Measurements from ENCODE around the gene ANGPTL4.
"Not testable (repeated sequence)": the region's sequence is repeated elsewhere in the genome, so short reads cannot be mapped to it uniquely, and the experiment has no call there.

ANGPTL4 gene

DNA sequence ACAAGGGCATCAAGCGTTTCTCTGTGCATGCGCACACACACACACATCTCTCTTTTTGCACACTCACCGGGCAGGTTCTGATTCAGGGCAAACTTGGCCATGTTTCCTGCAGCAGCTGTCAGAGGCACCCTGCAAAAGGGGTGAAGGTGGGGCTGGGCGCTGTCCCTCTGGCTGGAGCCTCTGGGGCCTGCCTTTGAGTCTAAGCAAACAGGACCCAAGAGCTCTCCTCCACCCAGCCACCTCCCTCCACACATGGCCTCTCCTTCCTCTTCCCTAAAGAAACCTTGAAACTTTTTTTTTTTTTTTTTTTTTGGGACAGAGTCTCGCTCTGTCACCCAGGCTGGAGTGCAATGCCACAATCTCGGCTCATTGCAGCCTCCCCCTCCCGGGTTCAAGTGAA lies 26.2 kb upstream of the ANGPTL4 start:
- H3K9ac ChIP-seq (ENCODE audit: low read length), result no peak overlapping the region
- H3K27ac ChIP-seq (ENCODE audit: low read depth, low read length), result no peak overlapping the region
- no peaks in the 10 kb centered on the region for H3K27me3 ChIP-seq (ENCODE audit: low read length)
- H2AFZ ChIP-seq (ENCODE audit: low read depth, low read length, severe bottlenecking), result no peak overlapping the region
- H3K36me3 ChIP-seq (ENCODE audit: low read length), result no peaks in the 10 kb centered on the region
- TF ChIP-seq, protein P1, sequence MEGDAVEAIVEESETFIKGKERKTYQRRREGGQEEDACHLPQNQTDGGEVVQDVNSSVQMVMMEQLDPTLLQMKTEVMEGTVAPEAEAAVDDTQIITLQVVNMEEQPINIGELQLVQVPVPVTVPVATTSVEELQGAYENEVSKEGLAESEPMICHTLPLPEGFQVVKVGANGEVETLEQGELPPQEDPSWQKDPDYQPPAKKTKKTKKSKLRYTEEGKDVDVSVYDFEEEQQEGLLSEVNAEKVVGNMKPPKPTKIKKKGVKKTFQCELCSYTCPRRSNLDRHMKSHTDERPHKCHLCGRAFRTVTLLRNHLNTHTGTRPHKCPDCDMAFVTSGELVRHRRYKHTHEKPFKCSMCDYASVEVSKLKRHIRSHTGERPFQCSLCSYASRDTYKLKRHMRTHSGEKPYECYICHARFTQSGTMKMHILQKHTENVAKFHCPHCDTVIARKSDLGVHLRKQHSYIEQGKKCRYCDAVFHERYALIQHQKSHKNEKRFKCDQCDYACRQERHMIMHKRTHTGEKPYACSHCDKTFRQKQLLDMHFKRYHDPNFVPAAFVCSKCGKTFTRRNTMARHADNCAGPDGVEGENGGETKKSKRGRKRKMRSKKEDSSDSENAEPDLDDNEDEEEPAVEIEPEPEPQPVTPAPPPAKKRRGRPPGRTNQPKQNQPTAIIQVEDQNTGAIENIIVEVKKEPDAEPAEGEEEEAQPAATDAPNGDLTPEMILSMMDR (IDR thresholded peaks at IDR 0.05; ENCODE audit: insufficient read depth, low read length, poor library complexity, severe bottlenecking), result no peak
- no peak for TF ChIP-seq EZH2phosphoT487 (conservative IDR thresholded peaks at IDR 0.05; ENCODE audit: low read length)
- H4K20me1 ChIP-seq (ENCODE audit: low read depth, low read length), result no peaks in the 10 kb centered on the region
- no peaks in the 10 kb centered on the region for H3K9me3 ChIP-seq (ENCODE audit: insufficient read depth, low read length)
- no peaks in the 10 kb centered on the region for H3F3A ChIP-seq (ENCODE audit: insufficient read depth)
- H3K4me2 ChIP-seq (ENCODE audit: low read depth, low read length, poor library complexity, severe bottlenecking), result no peak overlapping the region
- no peaks in the 10 kb centered on the region for H3K9me2 ChIP-seq (replicated peaks; ENCODE audit: insufficient read depth, low read length)
- H3K4me3 ChIP-seq (ENCODE audit: insufficient read depth, low read length, poor library complexity, severe bottlenecking), result no peak overlapping the region
- H3K79me2 ChIP-seq (ENCODE audit: insufficient read depth, low read length), result no peaks in the 10 kb centered on the region

GRCh38 chr19:8338835-8339234 lies 25.1 kb upstream of the ANGPTL4 start:
- Histone ChIP-seq H3F3A (ENCODE audit: insufficient read depth) (no peaks in the 10 kb centered on the region), H3K4me3 (ENCODE audit: insufficient read depth, low read length, poor library complexity, severe bottlenecking) (no peak overlapping the region), H3K9me2 (replicated peaks; ENCODE audit: insufficient read depth, low read length) (no peaks in the 10 kb centered on the region), H3K36me3 (ENCODE audit: low read length) (no peaks in the 10 kb centered on the region), H3K27me3 (ENCODE audit: low read length) (no peaks in the 10 kb centered on the region), H3K27ac (ENCODE audit: low read depth, low read length) (no peak overlapping the region), H4K20me1 (ENCODE audit: low read depth, low read length) (no peaks in the 10 kb centered on the region), H3K9me3 (ENCODE audit: insufficient read depth, low read length) (no peaks in the 10 kb centered on the region), H3K9ac (ENCODE audit: low read length) (no peak overlapping the region), H2AFZ (ENCODE audit: low read depth, low read length, severe bottlenecking) (no peak overlapping the region), H3K4me2 (ENCODE audit: low read depth, low read length, poor library complexity, severe bottlenecking) (no peak overlapping the region), H3K79me2 (ENCODE audit: insufficient read depth, low read length) (no peaks in the 10 kb centered on the region)
- TF ChIP-seq, protein P1 (IDR thresholded peaks at IDR 0.05; ENCODE audit: insufficient read depth, low read length, poor library complexity, severe bottlenecking), result no peak
- TF ChIP-seq EZH2phosphoT487 (conservative IDR thresholded peaks at IDR 0.05; ENCODE audit: low read length), result no peak

GRCh38 chr19:8340341-8341096 lies 23.4 kb upstream of the ANGPTL4 start:
- Histone ChIP-seq H3K79me2 (ENCODE audit: insufficient read depth, low read length) (no peaks in the 10 kb centered on the region), H3K9me3 (ENCODE audit: insufficient read depth, low read length) (no peaks in the 10 kb centered on the region), H2AFZ (ENCODE audit: low read depth, low read length, severe bottlenecking) (no peak overlapping the region), H3K4me2 (ENCODE audit: low read depth, low read length, poor library complexity, severe bottlenecking) (no peak overlapping the region), H3F3A (ENCODE audit: insufficient read depth) (no peaks in the 10 kb centered on the region), H3K9me2 (replicated peaks; ENCODE audit: insufficient read depth, low read length) (no peaks in the 10 kb centered on the region), H3K27me3 (ENCODE audit: low read length) (no peaks in the 10 kb centered on the region), H4K20me1 (ENCODE audit: low read depth, low read length) (no peaks in the 10 kb centered on the region), H3K27ac (ENCODE audit: low read depth, low read length) (no peak overlapping the region), H3K9ac (ENCODE audit: low read length) (no peak overlapping the region), H3K36me3 (ENCODE audit: low read length) (no peaks in the 10 kb centered on the region), H3K4me3 (ENCODE audit: insufficient read depth, low read length, poor library complexity, severe bottlenecking) (no peak overlapping the region)
- no peak for TF ChIP-seq EZH2phosphoT487 (conservative IDR thresholded peaks at IDR 0.05; ENCODE audit: low read length)
- TF ChIP-seq, protein P1 (IDR thresholded peaks at IDR 0.05; ENCODE audit: insufficient read depth, low read length, poor library complexity, severe bottlenecking), result no peak

DNA sequence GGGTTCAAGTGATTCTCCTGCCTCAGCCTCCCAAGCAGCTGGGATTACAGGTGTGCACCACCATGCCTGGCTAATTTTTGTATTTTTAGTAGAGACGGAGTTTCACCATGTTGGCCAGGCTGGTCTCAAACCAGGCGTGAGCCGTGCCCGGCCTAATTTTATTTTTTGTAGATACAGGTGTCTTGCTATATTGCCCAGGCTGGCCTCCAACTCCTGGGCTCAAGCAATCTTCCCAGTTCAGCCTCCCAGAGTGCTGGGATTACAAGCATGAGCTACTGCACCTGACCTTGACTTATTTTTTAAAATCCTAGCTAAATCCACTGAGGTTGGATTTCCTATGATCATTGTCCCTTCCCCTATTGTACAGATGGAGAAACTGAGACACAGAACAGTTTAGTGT lies 22.5 kb upstream of the ANGPTL4 start:
- not testable (repeated sequence) for H3K4me3 ChIP-seq (ENCODE audit: insufficient read depth, low read length, poor library complexity, severe bottlenecking); H4K20me1 ChIP-seq (ENCODE audit: low read depth, low read length); H3K27me3 ChIP-seq (ENCODE audit: low read length); H3K27ac ChIP-seq (ENCODE audit: low read depth, low read length); H3K9me3 ChIP-seq (ENCODE audit: insufficient read depth, low read length); H2AFZ ChIP-seq (ENCODE audit: low read depth, low read length, severe bottlenecking); H3K9ac ChIP-seq (ENCODE audit: low read length); H3K9me2 ChIP-seq (replicated peaks; ENCODE audit: insufficient read depth, low read length); H3K36me3 ChIP-seq (ENCODE audit: low read length); H3F3A ChIP-seq (ENCODE audit: insufficient read depth); H3K4me2 ChIP-seq (ENCODE audit: low read depth, low read length, poor library complexity, severe bottlenecking); H3K79me2 ChIP-seq (ENCODE audit: insufficient read depth, low read length)
